HG03196 (cell line): ENCODE results near the gene FAM3B.
"Not testable (repeated sequence)": the region's sequence is repeated elsewhere in the genome, so short reads cannot be mapped to it uniquely, and the experiment has no call there.

Experiments
- ATAC-seq: cut with Tn5 transposase; IDR thresholded peaks from one replicate; pipeline ENCODE4 v1.9.1; 2021; ENCODE audit not compliant: unreplicated experiment

Gene FAM3B

GRCh38 chr21:41316200-41317062, at the start of gene FAM3B:
Gene FAM3B (plus strand): TSS chr21:41316801. CDS start chr21:41316880, 79 bp downstream.
- ATAC-seq, result no peak

GRCh38 chr21:41267346-41267745, 49.3 kb upstream of the FAM3B start:
- no peak for ATAC-seq

GRCh38 chr21:41269535-41269934, 47.1 kb upstream of the FAM3B start:
- ATAC-seq, result no peak

- no peak for ATAC-seq
These were observed 39.4 kb upstream of the FAM3B start for GRCh38 chr21:41277196-41277595.

- ATAC-seq, result no peak
These were observed 38.8 kb upstream of the FAM3B start for GRCh38 chr21:41277846-41278245.

GRCh38 chr21:41280115-41280919, 36.3 kb upstream of the FAM3B start:
- ATAC-seq, result no peak

- ATAC-seq, result no peak
These were observed 34.2 kb upstream of the FAM3B start for GRCh38 chr21:41282412-41282811.

GRCh38 chr21:41283211-41283818, 33.3 kb upstream of the FAM3B start:
- ATAC-seq, result peak; percentile 67

GRCh38 chr21:41289431-41289830, 27.2 kb upstream of the FAM3B start:
- no peak for ATAC-seq

GRCh38 chr21:41290106-41290799, 26.3 kb upstream of the FAM3B start:
- no peak for ATAC-seq

- ATAC-seq, result no peak
These were observed 21.9 kb upstream of the FAM3B start for GRCh38 chr21:41294548-41295231.

- ATAC-seq, result no peak
These were observed 20.8 kb upstream of the FAM3B start for GRCh38 chr21:41295721-41296254.

- no peak for ATAC-seq
These were observed 13.6 kb upstream of the FAM3B start for GRCh38 chr21:41302976-41303375.

GRCh38 chr21:41304068-41304720, 12.4 kb upstream of the FAM3B start:
- ATAC-seq, result no peak

GRCh38 chr21:41307219-41307618, 9.4 kb upstream of the FAM3B start:
- ATAC-seq, result no peak

GRCh38 chr21:41313285-41314164, 3.1 kb upstream of the FAM3B start:
- ATAC-seq, result not testable (repeated sequence)

- no peak for ATAC-seq
These were observed 875 bp upstream of the FAM3B start for GRCh38 chr21:41315726-41316125.

GRCh38 chr21:41317063-41317392, 427 bp downstream of the FAM3B start:
- ATAC-seq, result no peak

GRCh38 chr21:41317458-41317857, 857 bp downstream of the FAM3B start:
- ATAC-seq, result no peak
